Measurements from ENCODE around the gene GGN. TPM values are rescaled to one million over a fixed set of nuclear protein-coding genes. Genes with fewer than 3 reads are reported as not detected.

The GGN gene
- total and polyA plus RNA-seq, 2 experiments from 2014 or later, result 1.8 to 2.0 TPM

DNA sequence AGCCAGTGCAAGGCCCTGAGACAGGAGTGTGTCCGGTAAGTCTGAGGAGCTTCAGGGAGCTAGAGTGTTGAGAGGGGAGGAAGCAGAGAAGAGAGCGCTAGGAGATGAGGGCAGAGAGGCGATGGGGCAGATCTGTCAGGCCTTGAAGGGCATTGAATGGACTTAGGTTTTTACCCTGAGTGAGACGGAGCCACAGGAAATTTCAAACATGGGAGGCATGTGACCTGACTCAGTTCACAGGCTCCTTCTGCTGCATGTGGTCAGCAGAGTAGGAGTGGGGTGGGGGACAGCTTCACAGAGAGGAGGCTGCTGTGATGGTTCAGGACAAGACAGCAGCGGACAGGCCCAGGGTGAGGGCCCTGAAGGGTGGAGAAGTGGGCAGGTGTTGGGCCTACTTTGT lies 12.5 kb upstream of the GGN start:
- Histone ChIP-seq H3K4me1 (ENCODE audit: insufficient read depth) (0 out of 2 replicates have a peak, but pooled peaks cover 4% of the 10 kb centered on the region), H4K20me1 (ENCODE audit: insufficient read depth) (no peaks in the 10 kb centered on the region), H3F3A (ENCODE audit: insufficient read depth) (no peaks in the 10 kb centered on the region), H3K79me2 (ENCODE audit: insufficient read depth) (peaks cover 4% of the 10 kb centered on the region), H3K9me2 (ENCODE audit: insufficient read depth) (no peaks in the 10 kb centered on the region), H2AFZ (no peak overlapping the region), H3K36me3 (ENCODE audit: low read depth) (no peaks in the 10 kb centered on the region), H3K27me3 (replicated peaks; ENCODE audit: insufficient read depth) (no peaks in the 10 kb centered on the region), H3K4me3 (no peak overlapping the region), H3K4me2 (ENCODE audit: unreplicated experiment) (no peak overlapping the region), H3K27ac (no peak overlapping the region), H3K9me3 (ENCODE audit: low read depth) (no peaks in the 10 kb centered on the region), H3K9ac (no peak overlapping the region)
- in situ Hi-C loops (cut with MboI), result no loop called here
- no peak for TF ChIP-seq EZH2 (IDR thresholded peaks at IDR 0.05; ENCODE audit: insufficient read depth, poor library complexity, severe bottlenecking)
- no peak for TF ChIP-seq EZH2phosphoT487 (IDR thresholded peaks at IDR 0.05; ENCODE audit: insufficient read depth, low read depth)
- DNase-seq, result no peak
- WGBS, 2 experiments (ENCODE audit: low coverage in 1 of 2, low lambda C conversion rate in 2 of 2, missing lambda C conversion rate in 2 of 2), result 49 to 63% methylated on average over 5 of the region's 5 CpGs

DNA sequence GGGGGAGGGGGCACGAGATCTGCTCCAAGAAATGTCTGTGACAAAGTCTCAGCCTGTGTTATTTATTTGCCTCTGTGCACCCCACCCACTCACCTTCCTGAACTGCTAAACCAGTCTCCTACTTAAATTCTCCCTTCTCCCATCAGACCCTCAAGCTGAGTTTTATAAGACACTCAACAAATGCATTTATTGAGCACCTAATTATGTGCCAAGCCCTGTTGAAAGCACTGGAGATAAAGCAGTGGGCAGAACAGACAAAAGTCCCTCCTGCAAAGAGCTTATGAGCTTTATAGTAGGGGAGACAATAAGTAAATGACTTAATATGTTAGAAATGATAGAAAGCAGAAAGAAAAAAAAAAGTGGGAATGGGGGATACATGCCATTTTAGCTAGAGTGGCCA lies 11.7 kb upstream of the GGN start:
- in situ Hi-C loops (cut with MboI), result no loop called here
- Histone ChIP-seq H3K4me1 (ENCODE audit: insufficient read depth) (0 out of 2 replicates have a peak, but pooled peaks cover 4% of the 10 kb centered on the region), H3K27me3 (replicated peaks; ENCODE audit: insufficient read depth) (no peaks in the 10 kb centered on the region)

DNA sequence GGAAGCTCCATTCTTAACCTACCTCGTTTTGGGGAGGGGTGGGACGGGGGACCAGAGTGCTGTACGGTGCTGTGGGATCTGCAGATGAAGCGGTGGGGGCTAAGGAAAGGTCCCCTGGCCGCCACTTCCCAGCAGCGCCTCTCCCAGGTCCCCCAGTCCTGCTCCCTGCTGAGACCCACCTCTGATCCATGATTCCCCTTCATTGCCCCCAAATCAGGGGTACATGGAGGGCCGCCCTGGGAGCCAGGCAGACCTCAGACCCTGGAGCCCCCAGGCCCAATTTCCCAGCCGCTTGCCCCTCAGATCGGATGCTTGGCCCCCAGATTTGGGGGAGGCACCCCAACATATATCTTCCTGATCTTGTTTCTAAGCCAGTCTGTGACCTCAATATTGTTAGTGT lies 11.2 kb upstream of the GGN start:
- no peaks in the 10 kb centered on the region for H3K27me3 ChIP-seq (replicated peaks; ENCODE audit: insufficient read depth)
- in situ Hi-C loops (cut with MboI), result no loop called here

More for the DNA sequence above, 11.7 kb upstream of the GGN start:
- H3K4me2 ChIP-seq (ENCODE audit: unreplicated experiment), result no peak overlapping the region
- TF ChIP-seq EZH2 (IDR thresholded peaks at IDR 0.05; ENCODE audit: insufficient read depth, poor library complexity, severe bottlenecking), result no peak
- no peak for TF ChIP-seq EZH2phosphoT487 (IDR thresholded peaks at IDR 0.05; ENCODE audit: insufficient read depth, low read depth)
- H3K4me3 ChIP-seq, result no peak overlapping the region
- no peaks in the 10 kb centered on the region for H4K20me1 ChIP-seq (ENCODE audit: insufficient read depth)
- H3K9me3 ChIP-seq (ENCODE audit: low read depth), result no peaks in the 10 kb centered on the region
- DNase-seq, result no peak
- H3K79me2 ChIP-seq (ENCODE audit: insufficient read depth), result peaks cover 4% of the 10 kb centered on the region
- no peaks in the 10 kb centered on the region for H3K36me3 ChIP-seq (ENCODE audit: low read depth)
- H3K9ac ChIP-seq, result no peak overlapping the region
- WGBS, 2 experiments (ENCODE audit: low coverage in 1 of 2, low lambda C conversion rate in 2 of 2, missing lambda C conversion rate in 2 of 2), result 43 to 44% methylated on average over 1 of the region's 1 CpG
- no peaks in the 10 kb centered on the region for H3K9me2 ChIP-seq (ENCODE audit: insufficient read depth)
- H3K27ac ChIP-seq, result no peak overlapping the region
- H3F3A ChIP-seq (ENCODE audit: insufficient read depth), result no peaks in the 10 kb centered on the region
- no peak overlapping the region for H2AFZ ChIP-seq

DNA sequence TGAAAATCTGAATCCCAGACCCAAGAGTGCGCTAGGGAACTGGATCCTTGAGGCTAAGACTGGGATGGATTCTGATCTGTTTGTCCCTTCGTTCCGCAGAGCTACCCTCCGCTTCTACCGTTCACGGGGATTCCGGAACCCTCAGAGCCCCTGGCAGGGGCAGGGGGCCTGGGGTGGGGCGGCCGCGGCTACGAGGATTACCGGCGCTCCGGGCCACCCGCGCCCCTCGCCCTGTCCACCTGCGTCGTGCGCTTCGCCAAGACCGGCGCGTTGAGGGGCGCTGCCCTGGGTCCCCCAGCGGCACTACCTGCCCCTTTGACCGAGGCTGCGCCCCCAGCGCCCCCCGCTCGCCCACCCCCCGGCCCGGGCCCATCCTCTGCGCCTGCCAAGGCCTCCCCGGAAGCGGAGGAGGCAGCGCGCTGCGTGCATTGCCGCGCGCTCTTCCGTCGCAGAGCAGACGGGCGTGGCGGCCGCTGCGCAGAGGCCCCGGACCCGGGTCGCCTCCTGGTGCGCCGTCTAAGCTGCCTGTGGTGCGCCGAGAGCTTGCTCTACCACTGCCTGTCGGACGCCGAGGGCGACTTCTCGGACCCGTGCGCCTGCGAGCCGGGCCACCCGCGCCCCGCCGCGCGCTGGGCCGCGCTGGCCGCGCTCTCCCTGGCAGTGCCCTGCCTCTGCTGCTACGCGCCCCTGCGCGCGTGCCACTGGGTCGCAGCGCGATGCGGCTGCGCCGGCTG lies 7.7 kb upstream of the GGN start:
- H3K9ac ChIP-seq, result no peak overlapping the region
- H3K36me3 ChIP-seq (ENCODE audit: low read depth), result no peaks in the 10 kb centered on the region
- no peak for TF ChIP-seq EZH2phosphoT487 (IDR thresholded peaks at IDR 0.05; ENCODE audit: insufficient read depth, low read depth)
- TF ChIP-seq EZH2 (IDR thresholded peaks at IDR 0.05; ENCODE audit: insufficient read depth, poor library complexity, severe bottlenecking), result no peak
- H2AFZ ChIP-seq, result no peak overlapping the region
- H4K20me1 ChIP-seq (ENCODE audit: insufficient read depth), result no peaks in the 10 kb centered on the region
- no peaks in the 10 kb centered on the region for H3K9me2 ChIP-seq (ENCODE audit: insufficient read depth)
- in situ Hi-C loops (cut with MboI), result no loop called here
- no peaks in the 10 kb centered on the region for H3K79me2 ChIP-seq (ENCODE audit: insufficient read depth)
- H3K4me3 ChIP-seq, result no peak overlapping the region
- no peaks in the 10 kb centered on the region for H3K27me3 ChIP-seq (replicated peaks; ENCODE audit: insufficient read depth)
- DNase-seq, result no peak
- H3K9me3 ChIP-seq (ENCODE audit: low read depth), result no peaks in the 10 kb centered on the region
- H3F3A ChIP-seq (ENCODE audit: insufficient read depth), result 0 out of 2 replicates have a peak, but pooled peaks cover 10% of the 10 kb centered on the region
- no peak overlapping the region for H3K27ac ChIP-seq
- WGBS, 2 experiments (ENCODE audit: low coverage in 1 of 2, low lambda C conversion rate in 2 of 2, missing lambda C conversion rate in 2 of 2), result 48 to 58% methylated on average over 47 to 86 of the region's 86 CpGs
- H3K4me1 ChIP-seq (ENCODE audit: insufficient read depth), result peaks cover 14% of the 10 kb centered on the region
- no peak overlapping the region for H3K4me2 ChIP-seq (ENCODE audit: unreplicated experiment)

More for the DNA sequence above, 11.2 kb upstream of the GGN start:
- TF ChIP-seq EZH2 (IDR thresholded peaks at IDR 0.05; ENCODE audit: insufficient read depth, poor library complexity, severe bottlenecking), result no peak
- no peak for TF ChIP-seq EZH2phosphoT487 (IDR thresholded peaks at IDR 0.05; ENCODE audit: insufficient read depth, low read depth)
- Histone ChIP-seq H3K9me2 (ENCODE audit: insufficient read depth) (no peaks in the 10 kb centered on the region), H3K79me2 (ENCODE audit: insufficient read depth) (peaks cover 3% of the 10 kb centered on the region), H4K20me1 (ENCODE audit: insufficient read depth) (no peaks in the 10 kb centered on the region), H3K27ac (no peak overlapping the region), H3K9me3 (ENCODE audit: low read depth) (no peaks in the 10 kb centered on the region), H3K36me3 (ENCODE audit: low read depth) (no peaks in the 10 kb centered on the region), H3K9ac (no peak overlapping the region), H3F3A (ENCODE audit: insufficient read depth) (no peaks in the 10 kb centered on the region), H3K4me3 (no peak overlapping the region), H2AFZ (no peak overlapping the region), H3K4me2 (ENCODE audit: unreplicated experiment) (no peak overlapping the region), H3K4me1 (ENCODE audit: insufficient read depth) (0 out of 2 replicates have a peak, but pooled peaks cover 3% of the 10 kb centered on the region)
- WGBS, 2 experiments (ENCODE audit: low coverage in 1 of 2, low lambda C conversion rate in 2 of 2, missing lambda C conversion rate in 2 of 2), result 42 to 60% methylated on average over 7 to 9 of the region's 9 CpGs
- DNase-seq, result no peak
